Osteoblast (primary cell): ENCODE data around the gene IPO9. TPM values are rescaled to one million over a fixed set of nuclear protein-coding genes. Genes with fewer than 3 reads are reported as not detected.
"Not testable (repeated sequence)": the region's sequence is repeated elsewhere in the genome, so short reads cannot be mapped to it uniquely, and the experiment has no call there.

Experiments
- DNase-seq: peaks from one replicate; pipeline ENCODE4 v3.0.0; 2011; ENCODE audit warnings: low spot score, mixed read lengths; ENCODE audit not compliant: insufficient read length; ENCODE audit errors: missing footprints
- H2AFZ ChIP-seq: 2 replicates; pipeline ENCODE4 v1.6.0; 2011; ENCODE audit warnings: mild to moderate bottlenecking, low read length
- H3K27ac ChIP-seq: 2 replicates; pipeline ENCODE4 v1.5.1; 2011; ENCODE audit warnings: mild to moderate bottlenecking, low read depth, low read length, moderate library complexity
- H3K27me3 ChIP-seq: 2 replicates; pipeline ENCODE4 v1.6.0; 2012; ENCODE audit warnings: mild to moderate bottlenecking, control low read depth, inconsistent platforms, low read length, moderate library complexity; ENCODE audit not compliant: insufficient read depth
- H3K36me3 ChIP-seq: 2 replicates; pipeline ENCODE4 v1.5.1; 2011; ENCODE audit warnings: mild to moderate bottlenecking, low read length, control low read depth, moderate library complexity; ENCODE audit not compliant: insufficient read depth
- H3K4me1 ChIP-seq: 2 replicates; pipeline ENCODE4 v1.5.1; 2011; ENCODE audit warnings: mild to moderate bottlenecking, low read length, control low read depth, moderate library complexity; ENCODE audit not compliant: insufficient read depth
- H3K4me2 ChIP-seq: 2 replicates; pipeline ENCODE4 v1.6.0; 2011; ENCODE audit warnings: mild to moderate bottlenecking, low read length; ENCODE audit not compliant: insufficient read depth
- H3K4me3 ChIP-seq: fragments of 200-600 bp; sonication (generic); 3 replicates; pipeline ENCODE4 v1.5.1; 2012; ENCODE audit warnings: mild to moderate bottlenecking, low read length, inconsistent platforms; ENCODE audit not compliant: insufficient read depth
- H3K79me2 ChIP-seq: 2 replicates; pipeline ENCODE4 v1.6.0; 2012; ENCODE audit warnings: mild to moderate bottlenecking, low read length, control low read depth, inconsistent platforms; ENCODE audit not compliant: insufficient read depth
- H3K9me3 ChIP-seq: 2 replicates; pipeline ENCODE4 v1.5.1; 2011; ENCODE audit warnings: low read depth, low read length, control low read depth
- H4K20me1 ChIP-seq: 2 replicates; pipeline ENCODE4 v1.6.0; 2012; ENCODE audit warnings: mild to moderate bottlenecking, low read length, control low read depth; ENCODE audit not compliant: insufficient read depth
- CTCF ChIP-seq: IDR thresholded peaks from 2 replicates; pipeline ENCODE4 v1.5.1; 2011; ENCODE audit warnings: mild to moderate bottlenecking, low read depth, low read length, moderate library complexity; ENCODE audit errors: extremely low read depth
- total RNA-seq: library from RNA; depleted of rRNA; stranded (reverse); fragments of >200 nt; gene quantifications from 2 replicates; pipeline ENCODE4 v1.2.3, GENCODE V29; 2012

IPO9 gene
- total RNA-seq, 1 donor = 26.1 TPM

DNA sequence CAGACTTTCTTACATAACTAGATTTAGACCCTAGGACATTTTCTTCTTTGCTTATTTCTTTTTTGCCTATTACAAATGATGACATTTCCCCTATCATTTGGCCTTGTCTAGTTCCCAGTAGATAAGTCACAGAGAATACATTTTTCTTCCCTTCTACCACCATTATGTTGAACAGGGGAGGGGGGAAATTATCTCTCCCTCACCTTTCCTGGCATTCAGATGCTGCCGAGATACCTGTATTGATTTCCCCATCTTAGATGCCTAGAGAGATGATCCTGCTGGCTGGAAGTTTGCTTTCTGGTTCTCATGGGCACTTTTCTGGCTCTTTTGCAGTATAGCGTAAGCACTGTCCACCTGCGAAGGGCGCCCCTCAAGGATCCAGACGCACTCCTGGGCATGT lies 5.7 kb downstream of the IPO9 start:
- Histone ChIP-seq H3K4me1 (peaks cover 14% of the 10 kb centered on the region), H3K27me3 (no peaks in the 10 kb centered on the region), H3K9me3 (no peaks in the 10 kb centered on the region), H3K27ac (no peak overlapping the region), H4K20me1 (peaks cover 11% of the 10 kb centered on the region), H3K4me2 (no peak overlapping the region), H3K4me3 (no peak overlapping the region), H3K79me2 (peaks cover 97% of the 10 kb centered on the region), H3K36me3 (no peaks in the 10 kb centered on the region), H2AFZ (no peak overlapping the region)
- no peak for DNase-seq
- TF ChIP-seq CTCF = no peak

- H3K4me1 ChIP-seq = peaks cover 3% of the 10 kb centered on the region
- no peak for TF ChIP-seq CTCF
- no peak overlapping the region for H3K4me2 ChIP-seq
- no peak for DNase-seq
- H3K9me3 ChIP-seq = no peaks in the 10 kb centered on the region
- H3K4me3 ChIP-seq = no peak overlapping the region
- H3K79me2 ChIP-seq = peaks cover 97% of the 10 kb centered on the region
- no peaks in the 10 kb centered on the region for H3K27me3 ChIP-seq
- H3K36me3 ChIP-seq = peaks cover 4% of the 10 kb centered on the region
- no peak overlapping the region for H3K27ac ChIP-seq
- no peak overlapping the region for H2AFZ ChIP-seq
- H4K20me1 ChIP-seq = peaks cover 17% of the 10 kb centered on the region
Observed at GRCh38 chr1:201838381-201838780, 9.4 kb downstream of the IPO9 start.

DNA sequence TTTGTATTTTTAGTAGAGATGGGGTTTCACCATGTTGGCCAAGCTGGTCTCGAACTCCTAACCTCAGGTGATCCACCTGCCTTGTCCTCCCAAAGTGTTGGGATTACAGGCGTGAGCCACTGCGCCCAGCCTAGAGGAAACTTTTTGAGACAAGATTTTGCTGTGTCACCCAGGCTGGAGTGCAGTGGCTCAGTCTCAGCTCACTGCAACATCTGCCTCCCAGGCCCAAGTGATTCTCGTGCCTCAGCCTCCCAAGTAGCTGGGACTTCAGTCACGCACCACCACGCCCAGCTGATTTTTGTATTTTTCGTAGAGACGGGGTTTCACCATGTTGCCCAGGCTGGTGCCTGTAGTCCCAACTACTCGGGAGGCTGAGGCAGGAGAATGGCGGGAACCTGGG lies 10.1 kb downstream of the IPO9 start:
- not testable (repeated sequence) for H3K27me3 ChIP-seq, H3K4me2 ChIP-seq, H2AFZ ChIP-seq, H3K4me1 ChIP-seq, DNase-seq, H3K4me3 ChIP-seq, H3K36me3 ChIP-seq, H3K27ac ChIP-seq, H3K9me3 ChIP-seq
- H4K20me1 ChIP-seq = peaks cover 17% of the 10 kb centered on the region
- peaks cover 95% of the 10 kb centered on the region for H3K79me2 ChIP-seq

- Histone ChIP-seq H2AFZ (no peak overlapping the region), H3K4me3 (no peak overlapping the region), H3K4me1 (peaks cover 5% of the 10 kb centered on the region), H4K20me1 (peaks cover 22% of the 10 kb centered on the region), H3K27me3 (no peaks in the 10 kb centered on the region), H3K36me3 (peaks cover 4% of the 10 kb centered on the region), H3K4me2 (no peak overlapping the region), H3K27ac (no peak overlapping the region), H3K9me3 (no peaks in the 10 kb centered on the region), H3K79me2 (peaks cover 94% of the 10 kb centered on the region)
- no peak for TF ChIP-seq CTCF
- DNase-seq = no peak
Observed at GRCh38 chr1:201840055-201840454, 11.1 kb downstream of the IPO9 start.
